Colonic mucosa (tissue), 4 donors: ENCODE results near the gene SOX5. TPM values are rescaled to one million over a fixed set of nuclear protein-coding genes. Genes with fewer than 3 reads are reported as not detected.

Experiments
- DNase-seq: peaks from one replicate; pipeline ENCODE4 v3.0.0-alpha.2; 2020
- H3K27ac ChIP-seq: fragments of 200-600 bp; one replicate; pipeline ENCODE4 v1.8.0; 2021
- H3K27me3 ChIP-seq: fragments of 200-600 bp; one replicate; pipeline ENCODE4 v1.8.0; 2021
- H3K36me3 ChIP-seq: fragments of 200-600 bp; one replicate; pipeline ENCODE4 v1.8.0; 2021
- H3K4me1 ChIP-seq: fragments of 200-600 bp; one replicate; pipeline ENCODE4 v1.8.0; 2021; ENCODE audit warnings: mild to moderate bottlenecking
- H3K4me3 ChIP-seq: fragments of 200-600 bp; one replicate; pipeline ENCODE4 v1.8.0; 2021
- H3K9ac ChIP-seq, 2 donors: one replicate each; pipeline ENCODE4 v1.7.0; 2013; ENCODE audit warnings: control low read depth in 2 of 2, low read depth in 2 of 2, low read length in 2 of 2
- H3K9me3 ChIP-seq: fragments of 200-600 bp; one replicate; pipeline ENCODE4 v1.8.0; 2021
- intact Hi-C: fragments of 100-400 bp; cut with DNase I; formaldehyde crosslinking; loops from one replicate; pipeline ENCODE4 v1.14.1; 2022
- total RNA-seq, 2 donors: library from RNA; stranded (reverse); fragmentation: NEBNext Ultra II Directional in 1 of 2; extraction: Animal tissue kit (Norgen Biotek cat#: 25700) in 1 of 2; gene quantifications; one replicate each; pipeline ENCODE4 v1.2.1, GENCODE V29; 2021
- TF ChIP-seq, protein P1 (sequence below): fragments of 200-600 bp; IDR thresholded peaks from one replicate; pipeline ENCODE4 v1.8.0; 2022; ENCODE audit warnings: antibody characterized with exemption, mild to moderate bottlenecking
- donor health status: healthy.
- donor health status: DM: no; HTN: no; CAD: no.
- donor health status: DM: no; HTN: no; CAD: no.

Gene SOX5
- total RNA-seq, 2 donors from 2014 or later: 1.1 to 1.6 TPM

DNA sequence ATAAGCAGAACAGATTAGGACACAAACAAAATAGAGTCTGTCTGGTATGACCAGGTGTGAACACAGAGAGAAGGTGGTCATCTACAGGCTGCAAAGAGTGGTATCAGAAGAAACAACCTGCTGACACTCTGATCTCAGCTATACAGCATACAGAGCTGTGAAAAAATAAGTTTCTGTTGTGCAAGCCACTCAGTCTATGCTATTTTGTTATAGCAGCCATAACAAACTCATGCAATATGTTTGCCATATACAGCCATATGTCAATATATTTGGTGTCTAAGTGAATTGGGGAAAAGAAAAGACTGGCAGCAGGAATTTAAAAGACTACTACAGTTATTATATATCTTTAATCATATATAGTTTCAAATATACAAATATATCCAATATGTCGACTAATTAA lies 300.9 kb downstream of the SOX5 start:
- Histone ChIP-seq H3K9me3 (no peaks in the 10 kb centered on the region), H3K9ac (no peak overlapping the region), H3K27ac (no peak overlapping the region), H3K4me1 (no peaks in the 10 kb centered on the region), H3K27me3 (no peaks in the 10 kb centered on the region), H3K4me3 (no peak overlapping the region), H3K36me3 (no peaks in the 10 kb centered on the region)
- DNase-seq: no peak
- intact Hi-C loops: no loop called here
- TF ChIP-seq, protein P1, sequence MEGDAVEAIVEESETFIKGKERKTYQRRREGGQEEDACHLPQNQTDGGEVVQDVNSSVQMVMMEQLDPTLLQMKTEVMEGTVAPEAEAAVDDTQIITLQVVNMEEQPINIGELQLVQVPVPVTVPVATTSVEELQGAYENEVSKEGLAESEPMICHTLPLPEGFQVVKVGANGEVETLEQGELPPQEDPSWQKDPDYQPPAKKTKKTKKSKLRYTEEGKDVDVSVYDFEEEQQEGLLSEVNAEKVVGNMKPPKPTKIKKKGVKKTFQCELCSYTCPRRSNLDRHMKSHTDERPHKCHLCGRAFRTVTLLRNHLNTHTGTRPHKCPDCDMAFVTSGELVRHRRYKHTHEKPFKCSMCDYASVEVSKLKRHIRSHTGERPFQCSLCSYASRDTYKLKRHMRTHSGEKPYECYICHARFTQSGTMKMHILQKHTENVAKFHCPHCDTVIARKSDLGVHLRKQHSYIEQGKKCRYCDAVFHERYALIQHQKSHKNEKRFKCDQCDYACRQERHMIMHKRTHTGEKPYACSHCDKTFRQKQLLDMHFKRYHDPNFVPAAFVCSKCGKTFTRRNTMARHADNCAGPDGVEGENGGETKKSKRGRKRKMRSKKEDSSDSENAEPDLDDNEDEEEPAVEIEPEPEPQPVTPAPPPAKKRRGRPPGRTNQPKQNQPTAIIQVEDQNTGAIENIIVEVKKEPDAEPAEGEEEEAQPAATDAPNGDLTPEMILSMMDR: no peak

DNA sequence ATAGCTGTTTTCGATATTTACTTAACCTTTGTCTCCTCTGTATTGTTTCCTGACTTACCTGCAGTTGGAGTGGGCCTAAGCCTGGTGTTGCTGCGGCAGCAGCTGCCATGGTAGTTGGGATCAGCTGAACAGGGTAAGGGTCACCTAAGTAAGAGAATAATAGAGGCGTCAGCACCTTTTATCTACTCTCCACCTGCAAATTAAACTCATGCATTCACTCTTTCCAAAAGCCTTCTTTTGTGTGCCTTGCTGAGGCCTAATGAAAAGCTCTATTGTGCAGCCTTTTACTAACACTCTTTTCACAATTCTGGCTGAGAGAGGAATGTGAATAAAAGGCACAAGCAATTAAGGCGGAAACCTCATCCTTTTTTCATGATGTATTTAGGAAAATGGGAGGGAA lies 308.7 kb downstream of the SOX5 start:
- Histone ChIP-seq H3K27ac (no peak overlapping the region), H3K4me3 (no peak overlapping the region), H3K4me1 (no peaks in the 10 kb centered on the region), H3K9ac (no peak overlapping the region), H3K27me3 (no peaks in the 10 kb centered on the region), H3K36me3 (no peaks in the 10 kb centered on the region), H3K9me3 (no peaks in the 10 kb centered on the region)
- intact Hi-C loops: no loop called here
- TF ChIP-seq, protein P1: no peak
- no peak for DNase-seq

DNA sequence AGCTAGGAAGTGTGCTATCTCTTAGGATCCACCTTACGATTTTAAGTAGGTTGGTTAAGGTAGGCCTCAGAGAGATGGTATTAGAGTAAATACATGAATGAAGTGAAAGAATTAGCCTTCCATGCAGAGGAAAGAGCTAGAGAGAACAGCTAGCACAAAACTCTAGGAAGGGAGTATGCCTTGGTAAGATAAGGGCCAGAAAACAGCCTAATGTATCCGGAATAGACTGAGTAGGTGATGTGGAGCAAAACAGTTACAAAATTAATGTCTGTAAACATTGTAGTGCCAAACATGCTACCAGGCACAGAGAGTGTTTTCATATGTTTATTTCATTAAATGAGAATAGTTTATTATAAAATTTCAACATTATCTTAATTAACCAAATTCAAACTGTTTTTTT lies 315.1 kb downstream of the SOX5 start:
- no peaks in the 10 kb centered on the region for H3K4me1 ChIP-seq

DNA sequence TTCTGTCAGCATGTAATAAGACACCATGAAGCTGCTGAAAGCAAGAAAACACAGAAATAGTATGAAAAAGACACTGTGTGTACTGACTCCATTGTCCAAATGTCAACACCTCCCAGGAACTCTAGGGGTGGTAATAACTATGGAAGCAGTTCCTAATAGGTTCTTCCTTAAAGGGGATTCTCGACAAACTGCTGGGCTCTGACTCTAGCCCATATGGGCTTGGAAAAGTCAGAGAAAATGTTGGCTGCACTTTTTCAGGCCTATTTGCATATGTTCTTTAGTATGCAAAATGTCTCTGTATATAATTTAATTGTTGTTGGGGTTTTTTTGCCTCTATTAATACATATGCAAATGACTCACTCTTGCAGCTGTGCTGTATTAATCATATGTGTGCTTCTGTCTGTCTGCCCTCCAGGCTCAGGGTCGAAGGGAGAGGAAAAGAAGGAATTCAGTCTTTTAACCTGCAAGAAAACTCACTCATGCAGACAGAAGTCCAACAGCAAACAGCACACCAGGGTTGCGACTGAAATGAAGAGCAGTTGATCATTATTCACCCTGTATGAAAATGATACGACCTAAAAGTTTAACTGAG lies 317.6 kb downstream of the SOX5 start:
- H3K9me3 ChIP-seq: no peaks in the 10 kb centered on the region
- no peak overlapping the region for H3K4me3 ChIP-seq
- intact Hi-C loops: no loop called here
- no peak overlapping the region for H3K9ac ChIP-seq
- no peak for DNase-seq
- no peak overlapping the region for H3K27ac ChIP-seq
- H3K36me3 ChIP-seq: no peaks in the 10 kb centered on the region
- H3K4me1 ChIP-seq: no peaks in the 10 kb centered on the region
- no peaks in the 10 kb centered on the region for H3K27me3 ChIP-seq
- TF ChIP-seq, protein P1: no peak

More for the DNA sequence above, 315.1 kb downstream of the SOX5 start:
- no peak overlapping the region for H3K4me3 ChIP-seq
- no peaks in the 10 kb centered on the region for H3K36me3 ChIP-seq
- intact Hi-C loops: no loop called here
- DNase-seq: no peak
- no peak overlapping the region for H3K27ac ChIP-seq
- H3K9me3 ChIP-seq: no peaks in the 10 kb centered on the region
- TF ChIP-seq, protein P1: no peak
- no peaks in the 10 kb centered on the region for H3K27me3 ChIP-seq
- H3K9ac ChIP-seq: no peak overlapping the region

DNA sequence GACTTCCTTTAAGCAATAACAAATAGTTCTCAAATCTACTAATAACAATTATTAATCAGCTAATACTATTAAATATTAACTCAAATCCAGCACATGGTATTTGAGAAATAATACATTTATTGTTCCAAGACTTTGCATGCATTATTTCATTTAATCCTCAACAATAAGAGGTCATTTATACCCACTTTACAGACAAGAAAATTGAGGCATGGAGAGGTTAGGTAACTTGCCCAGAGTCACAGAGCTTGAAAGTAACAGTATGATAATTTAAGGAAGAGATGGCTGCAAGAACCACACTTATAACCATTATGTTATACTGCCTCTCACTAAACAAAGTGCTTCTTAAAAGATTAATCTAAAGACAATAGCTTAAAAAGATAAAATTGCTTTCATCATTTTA lies 318.9 kb downstream of the SOX5 start:
- Histone ChIP-seq H3K27ac (no peak overlapping the region), H3K9me3 (no peaks in the 10 kb centered on the region), H3K36me3 (no peaks in the 10 kb centered on the region), H3K27me3 (no peaks in the 10 kb centered on the region), H3K4me3 (no peak overlapping the region), H3K4me1 (no peaks in the 10 kb centered on the region), H3K9ac (no peak overlapping the region)
- intact Hi-C loops: no loop called here
- DNase-seq: no peak
- TF ChIP-seq, protein P1: no peak
